ENCODE measurements around the gene AHSP. TPM values are rescaled to one million over a fixed set of nuclear protein-coding genes. Genes with fewer than 3 reads are reported as not detected.

AHSP gene
- total RNA-seq, 2 experiments from 2014 or later, result not detected

Other genes with a start within 250 kb of the AHSP start
- 10 to 100 TPM; 30.3 to 32.9 TPM for gene ITGAX, start 172.7 kb upstream of the AHSP start, total RNA-seq
- gene ITGAD, start 134.6 kb upstream of the AHSP start, total RNA-seq, result not detected
- gene COX6A2, start 99.5 kb upstream of the AHSP start, total RNA-seq, result not detected
- under 1 TPM; 0.17 to 0.19 TPM for gene ZNF843, start 85.1 kb upstream of the AHSP start, total RNA-seq
- gene ARMC5, start 68.4 kb upstream of the AHSP start, total RNA-seq, result 1 to 10 TPM; 5.5 to 6.4 TPM
- gene TGFB1I1, start 55.7 kb upstream of the AHSP start, total RNA-seq, result 1 to 10 TPM in 1 of 2 experiments, under 1 TPM in 1; 0.80 to 1.1 TPM
- under 1 TPM in 1 of 2 experiments, not detected in 1; 0.21 TPM for gene SLC5A2, start 44.8 kb upstream of the AHSP start, total RNA-seq
- gene RUSF1, start 19.5 kb upstream of the AHSP start, total RNA-seq, result 10 to 100 TPM; 40.9 to 41.2 TPM